ENCODE data around the gene KIF1A. TPM values are rescaled to one million over a fixed set of nuclear protein-coding genes. Genes with fewer than 3 reads are reported as not detected.

The KIF1A gene
- total RNA-seq, 2 experiments from 2014 or later = 3.3 to 3.8 TPM

- Mint-ChIP-seq H3K27ac (no peak overlapping the region), H3K4me1 (ENCODE audit: low read depth) (peaks cover 4% of the 10 kb centered on the region), H3K27me3 (peaks cover 9% of the 10 kb centered on the region), H3K4me3 (no peak overlapping the region), H3K9me3 (peaks cover 8% of the 10 kb centered on the region), H3K36me3 (no peaks in the 10 kb centered on the region)
- intact Hi-C loops (cut with micrococcal nuclease) = no loop called here
- ChIA-PET CTCF (no interaction called here), POLR2A (no interaction called here)
- DNase-seq = no peak
Observed at GRCh38 chr2:240814946-240815760, 4.9 kb downstream of the KIF1A start.

- intact Hi-C loops (cut with micrococcal nuclease) = no loop called here
- Mint-ChIP-seq H3K27me3 (peaks cover 9% of the 10 kb centered on the region), H3K4me1 (ENCODE audit: low read depth) (peaks cover 4% of the 10 kb centered on the region), H3K9me3 (peaks cover 8% of the 10 kb centered on the region), H3K36me3 (no peaks in the 10 kb centered on the region), H3K4me3 (no peak overlapping the region), H3K27ac (no peak overlapping the region)
- no peak for DNase-seq
- CTCF ChIA-PET = no interaction called here
- POLR2A ChIA-PET = no interaction called here
Observed at GRCh38 chr2:240814280-240814679, 5.7 kb downstream of the KIF1A start.

GRCh38 chr2:240813231-240813921 is 6.6 kb downstream of the KIF1A start:
- ChIA-PET CTCF (no interaction called here), POLR2A (no interaction called here)
- Mint-ChIP-seq H3K4me1 (ENCODE audit: low read depth) (peaks cover 1% of the 10 kb centered on the region), H3K4me3 (no peak overlapping the region), H3K9me3 (peaks cover 8% of the 10 kb centered on the region), H3K27ac (no peak overlapping the region), H3K27me3 (peaks cover 5% of the 10 kb centered on the region), H3K36me3 (no peaks in the 10 kb centered on the region)
- no peak for DNase-seq
- intact Hi-C loops (cut with micrococcal nuclease) = no loop called here

- Mint-ChIP-seq H3K36me3 (no peaks in the 10 kb centered on the region), H3K4me1 (ENCODE audit: low read depth) (no peaks in the 10 kb centered on the region), H3K9me3 (peaks cover 8% of the 10 kb centered on the region), H3K27ac (no peak overlapping the region), H3K4me3 (no peak overlapping the region), H3K27me3 (peaks cover 2% of the 10 kb centered on the region)
- ChIA-PET POLR2A (no interaction called here), CTCF (no interaction called here)
- intact Hi-C loops (cut with micrococcal nuclease) = no loop called here
- DNase-seq = no peak
Observed at GRCh38 chr2:240812721-240813120, 7.3 kb downstream of the KIF1A start.

GRCh38 chr2:240812301-240812680 is 7.7 kb downstream of the KIF1A start:
- POLR2A ChIA-PET = no interaction called here
- no peaks in the 10 kb centered on the region for H3K36me3 Mint-ChIP-seq
- no peak overlapping the region for H3K27ac Mint-ChIP-seq
- intact Hi-C loops (cut with micrococcal nuclease) = no loop called here
- DNase-seq = no peak
- H3K9me3 Mint-ChIP-seq = peaks cover 8% of the 10 kb centered on the region
- no peaks in the 10 kb centered on the region for H3K4me1 Mint-ChIP-seq (ENCODE audit: low read depth)
- peaks cover 2% of the 10 kb centered on the region for H3K27me3 Mint-ChIP-seq
- CTCF ChIA-PET = no interaction called here
- no peak overlapping the region for H3K4me3 Mint-ChIP-seq

GRCh38 chr2:240811346-240812300 is 8.4 kb downstream of the KIF1A start:
- no peak for DNase-seq
- POLR2A ChIA-PET = no interaction called here
- H3K27ac Mint-ChIP-seq = no peak overlapping the region
- no peaks in the 10 kb centered on the region for H3K36me3 Mint-ChIP-seq
- H3K4me3 Mint-ChIP-seq = no peak overlapping the region
- peaks cover 2% of the 10 kb centered on the region for H3K27me3 Mint-ChIP-seq
- CTCF ChIA-PET = interaction anchor here (1.1 kb wide), 1 partner anchor 29 kb away, joined by 3 read pairs; no protein-coding TSS in a partner anchor
- H3K4me1 Mint-ChIP-seq (ENCODE audit: low read depth) = no peaks in the 10 kb centered on the region
- intact Hi-C loops (cut with micrococcal nuclease) = no loop called here
- peaks cover 8% of the 10 kb centered on the region for H3K9me3 Mint-ChIP-seq

- Mint-ChIP-seq H3K4me1 (ENCODE audit: low read depth) (no peaks in the 10 kb centered on the region), H3K4me3 (no peak overlapping the region), H3K27me3 (no peaks in the 10 kb centered on the region), H3K36me3 (no peaks in the 10 kb centered on the region), H3K9me3 (peaks cover 8% of the 10 kb centered on the region), H3K27ac (no peak overlapping the region)
- ChIA-PET POLR2A (no interaction called here), CTCF (interaction anchor here (0.9 to 1.1 kb wide), 2 partner anchors 30 to 95 kb away, joined by 3 read pairs; no protein-coding TSS in a partner anchor)
- DNase-seq = no peak
- intact Hi-C loops (cut with micrococcal nuclease) = no loop called here
Observed at GRCh38 chr2:240810621-240811020, 9.4 kb downstream of the KIF1A start.

- Mint-ChIP-seq H3K27ac (no peak overlapping the region), H3K27me3 (no peaks in the 10 kb centered on the region), H3K4me1 (ENCODE audit: low read depth) (no peaks in the 10 kb centered on the region), H3K9me3 (peaks cover 8% of the 10 kb centered on the region), H3K36me3 (no peaks in the 10 kb centered on the region), H3K4me3 (no peak overlapping the region)
- ChIA-PET POLR2A (no interaction called here), CTCF (interaction anchor here (0.9 kb wide), 1 partner anchor 95 kb away, joined by 3 read pairs; no protein-coding TSS in a partner anchor)
- intact Hi-C loops (cut with micrococcal nuclease) = no loop called here
- DNase-seq = no peak
Observed at GRCh38 chr2:240810199-240810598, 9.8 kb downstream of the KIF1A start.

- H3K4me1 Mint-ChIP-seq (ENCODE audit: low read depth) = no peaks in the 10 kb centered on the region
- peaks cover 2% of the 10 kb centered on the region for H3K27me3 Mint-ChIP-seq
- no peak overlapping the region for H3K27ac Mint-ChIP-seq
- intact Hi-C loops (cut with micrococcal nuclease) = no loop called here
- CTCF ChIA-PET = no interaction called here
- peaks cover 7% of the 10 kb centered on the region for H3K9me3 Mint-ChIP-seq
- POLR2A ChIA-PET = no interaction called here
- H3K4me3 Mint-ChIP-seq = no peak overlapping the region
- H3K36me3 Mint-ChIP-seq = no peaks in the 10 kb centered on the region
- no peak for DNase-seq
Observed at GRCh38 chr2:240809276-240809675, 10.7 kb downstream of the KIF1A start.

GRCh38 chr2:240806459-240806858 is 13.6 kb downstream of the KIF1A start:
- no peak for DNase-seq
- Mint-ChIP-seq H3K27ac (no peak overlapping the region), H3K4me1 (ENCODE audit: low read depth) (no peaks in the 10 kb centered on the region), H3K9me3 (no peaks in the 10 kb centered on the region), H3K27me3 (peaks cover 8% of the 10 kb centered on the region), H3K4me3 (no peak overlapping the region), H3K36me3 (no peaks in the 10 kb centered on the region)
- intact Hi-C loops (cut with micrococcal nuclease) = no loop called here
- ChIA-PET CTCF (interaction anchor here (1.3 kb wide), 1 partner anchor 45 kb away, joined by 3 read pairs; no protein-coding TSS in a partner anchor), POLR2A (no interaction called here)

- no peaks in the 10 kb centered on the region for H3K9me3 Mint-ChIP-seq
- H3K27me3 Mint-ChIP-seq = peaks cover 8% of the 10 kb centered on the region
- intact Hi-C loops (cut with micrococcal nuclease) = no loop called here
- no peaks in the 10 kb centered on the region for H3K36me3 Mint-ChIP-seq
- ChIA-PET CTCF (interaction anchor here (1.3 kb wide), 1 partner anchor 45 kb away, joined by 3 read pairs; no protein-coding TSS in a partner anchor), POLR2A (no interaction called here)
- no peak overlapping the region for H3K27ac Mint-ChIP-seq
- H3K4me3 Mint-ChIP-seq = no peak overlapping the region
- DNase-seq = no peak
- H3K4me1 Mint-ChIP-seq (ENCODE audit: low read depth) = no peaks in the 10 kb centered on the region
Observed at GRCh38 chr2:240806006-240806405, 14.0 kb downstream of the KIF1A start.

GRCh38 chr2:240803191-240803590 is 16.8 kb downstream of the KIF1A start:
- ChIA-PET POLR2A (no interaction called here), CTCF (no interaction called here)
- H3K36me3 Mint-ChIP-seq = no peaks in the 10 kb centered on the region
- peaks cover 22% of the 10 kb centered on the region for H3K27me3 Mint-ChIP-seq
- H3K9me3 Mint-ChIP-seq = no peaks in the 10 kb centered on the region
- DNase-seq = no peak
- intact Hi-C loops (cut with micrococcal nuclease) = no loop called here
- H3K4me1 Mint-ChIP-seq (ENCODE audit: low read depth) = no peaks in the 10 kb centered on the region
- H3K27ac Mint-ChIP-seq = no peak overlapping the region
- no peak overlapping the region for H3K4me3 Mint-ChIP-seq
